Naive thymus-derived CD4-positive, alpha-beta T cell (primary cell): Measurements from ENCODE around the gene SMIM35. TPM values are rescaled to one million over a fixed set of nuclear protein-coding genes. Genes with fewer than 3 reads are reported as not detected.

Experiments used
- ATAC-seq: fragments of 150-1000 bp; cut with Tn5 transposase; 2 replicates; pipeline ENCODE4 v1.10.0; 2021; ENCODE audit warnings: mild to moderate bottlenecking, moderate library complexity
- CTCF ChIA-PET: fragments of 350-600 bp; sonication (Branson Sonifier 250); formaldehyde crosslinking; loops from one replicate; lab custom pipeline; 2021; ENCODE audit warnings: antibody characterized with exemption; lab: Charles Lee
- POLR2A ChIA-PET: fragments of 350-600 bp; sonication (Branson Sonifier 250); formaldehyde crosslinking; loops from one replicate; lab custom pipeline; 2021; ENCODE audit warnings: antibody characterized with exemption, inconsistent platforms; lab: Charles Lee
- DNase-seq, 9 donors: peaks; one replicate each; pipeline versions ENCODE4 v3.0.0 to v3.0.0-alpha.2; 2020 to 2022; ENCODE audit warnings: mixed read lengths in 1 of 9
- H3K27ac ChIP-seq: one replicate; pipeline ENCODE4 v1.7.0; 2013; ENCODE audit warnings: mild to moderate bottlenecking, low read depth, low read length, moderate library complexity
- H3K27me3 ChIP-seq, 2 donors: one replicate each; pipeline ENCODE4 v1.7.0; 2013; ENCODE audit warnings: low read length in 2 of 2, mild to moderate bottlenecking in 2 of 2, moderate library complexity in 2 of 2; ENCODE audit not compliant: control insufficient read depth in 2 of 2, insufficient read depth in 2 of 2
- H3K36me3 ChIP-seq, 3 experiments: 1 replicate in 2 of 3; 2 replicates in 1 of 3; pipeline ENCODE4 v1.7.0; 2013; ENCODE audit warnings: low read length in 3 of 3, mild to moderate bottlenecking in 3 of 3, moderate library complexity in 1 of 3; ENCODE audit not compliant: insufficient read depth in 3 of 3, control insufficient read depth in 2 of 3
- H3K4me1 ChIP-seq, 2 donors: one replicate each; pipeline ENCODE4 v1.7.0; 2013; ENCODE audit warnings: low read length in 2 of 2, mild to moderate bottlenecking in 2 of 2, moderate library complexity in 1 of 2; ENCODE audit not compliant: control insufficient read depth in 2 of 2, insufficient read depth in 2 of 2
- H3K4me3 ChIP-seq: 2 replicates; pipeline ENCODE4 v1.7.0; 2013; ENCODE audit warnings: mild to moderate bottlenecking, low read length
- H3K9me3 ChIP-seq, 3 experiments: 1 replicate in 2 of 3; 2 replicates in 1 of 3; pipeline ENCODE4 v1.7.0; 2013; ENCODE audit warnings: low read length in 3 of 3; ENCODE audit not compliant: control insufficient read depth in 2 of 3
- H3K27ac Mint-ChIP-seq, 9 donors: one replicate each; pipeline ENCODE4 v1.8.0; 2020 to 2022; ENCODE audit warnings: mixed read lengths in 9 of 9, mild to moderate bottlenecking in 8 of 9, moderate library complexity in 5 of 9, inconsistent platforms in 2 of 9
- H3K27me3 Mint-ChIP-seq, 5 donors: one replicate each; pipeline ENCODE4 v1.8.0; 2021 to 2022; ENCODE audit warnings: mixed read lengths in 5 of 5, mild to moderate bottlenecking in 1 of 5
- H3K36me3 Mint-ChIP-seq, 5 donors: one replicate each; pipeline ENCODE4 v1.8.0; 2020 to 2022; ENCODE audit warnings: mixed read lengths in 5 of 5, mild to moderate bottlenecking in 3 of 5, inconsistent platforms in 1 of 5
- H3K4me1 Mint-ChIP-seq, 7 donors: one replicate each; pipeline ENCODE4 v1.8.0; 2020 to 2022; ENCODE audit warnings: mixed read lengths in 7 of 7, mild to moderate bottlenecking in 3 of 7, inconsistent platforms in 1 of 7
- H3K4me3 Mint-ChIP-seq, 10 donors: one replicate each; pipeline ENCODE4 v1.8.0; 2020 to 2022; ENCODE audit warnings: mild to moderate bottlenecking in 10 of 10, mixed read lengths in 10 of 10, moderate library complexity in 6 of 10, inconsistent platforms in 2 of 10
- H3K9me3 Mint-ChIP-seq, 11 donors: one replicate each; pipeline ENCODE4 v1.8.0; 2020 to 2022; ENCODE audit warnings: mixed read lengths in 11 of 11, mild to moderate bottlenecking in 4 of 11, inconsistent platforms in 1 of 11, moderate library complexity in 1 of 11
- intact Hi-C, 2 donors: fragments of 100-400 bp; cut with micrococcal nuclease; formaldehyde crosslinking; loops; one replicate each; pipeline ENCODE4 v1.15.1; 2023
- polyA plus RNA-seq, 2 donors: library from polyadenylated mRNA; unstranded; fragments of 300-500 nt; fragmentation: Illumina TruSeq; gene quantifications; one replicate each; pipeline ENCODE4 v1.2.3, GENCODE V29; 2021
- total RNA-seq, 6 experiments: library from RNA in 5 of 6; stranded (reverse) in 5 of 6; gene quantifications; 1 replicate in 5 of 6; 2 replicates in 1 of 6; pipeline ENCODE4 v1.2.3 and lab custom pipeline; 2021 to 2026

SMIM35 gene
- total and polyA plus RNA-seq, 7 experiments from 2014 or later: 0.11 to 0.60 (median 0.28) TPM; not detected in 3

- peak overlapping the region in 6 of 10 donors; percentile 10 to 93 (median 86) for H3K4me3 Mint-ChIP-seq
These were observed 110.3 kb downstream of the SMIM35 start for GRCh38 chr11:117976445-117976844.

DNA sequence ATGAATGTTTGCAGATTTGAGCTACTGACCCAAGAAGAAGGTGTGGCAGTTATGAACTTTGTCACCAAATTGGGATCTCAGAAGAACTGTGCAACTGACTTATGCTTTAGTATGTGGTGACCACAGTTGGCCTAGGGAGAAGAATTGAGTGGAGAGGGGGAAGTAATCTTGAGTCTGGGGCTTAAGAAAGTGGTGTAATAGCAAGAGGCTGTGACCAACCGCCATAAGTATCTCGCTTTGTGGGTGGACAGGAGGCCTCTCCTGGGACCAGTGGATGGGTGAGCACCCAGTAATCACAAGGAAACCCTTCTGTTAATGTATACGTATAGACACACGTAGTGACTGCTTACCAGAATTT lies 113.3 kb downstream of the SMIM35 start:
- peaks cover 0 to 56% (median 7%) of the 10 kb centered on the region in 5 donors for H3K36me3 Mint-ChIP-seq
- H3K9me3 Mint-ChIP-seq: peaks cover 0 to 14% (median 0%) of the 10 kb centered on the region in 11 donors
- no peak overlapping the region for H3K4me3 ChIP-seq
- peak overlapping the region in 7 of 10 donors; percentile 19 to 75 (median 24) for H3K4me3 Mint-ChIP-seq
- intact Hi-C loops: no loop called here
- no peak overlapping the region for H3K27ac ChIP-seq
- H3K4me1 Mint-ChIP-seq: peaks cover 52 to 91% (median 87%) of the 10 kb centered on the region in 7 donors
- DNase-seq (no peak), ATAC-seq (peak; percentile 24)
- no peaks in the 10 kb centered on the region for H3K36me3 ChIP-seq
- CTCF ChIA-PET: interaction anchor here (0.7 to 1.4 kb wide), 3 partner anchors 22 to 26 kb away, joined by 3 to 4 read pairs (median 3); no protein-coding TSS in a partner anchor
- POLR2A ChIA-PET: interaction anchor here (0.6 to 1.9 kb wide), 6 partner anchors 10 to 280 kb away, joined by 3 to 14 read pairs (median 5); no protein-coding TSS in a partner anchor
- H3K9me3 ChIP-seq: no peaks in the 10 kb centered on the region
- no peaks in the 10 kb centered on the region for H3K27me3 ChIP-seq
- H3K27me3 Mint-ChIP-seq: no peaks in the 10 kb centered on the region
- H3K4me1 ChIP-seq: peaks cover 51 to 69% of the 10 kb centered on the region in 2 donors
- H3K27ac Mint-ChIP-seq: peak overlapping the region in 6 of 9 donors; percentile 5 to 80 (median 50)

More at GRCh38 chr11:117976445-117976844, 110.3 kb downstream of the SMIM35 start:
- no peaks in the 10 kb centered on the region for H3K27me3 Mint-ChIP-seq
- H3K36me3 Mint-ChIP-seq: peaks cover 0 to 59% (median 7%) of the 10 kb centered on the region in 5 donors
- intact Hi-C loops: loop anchor here in 1 of 2 donors (1.0 kb wide), 1 partner anchor 10 kb away; the partner anchor contains the start of gene IL10RA
- no peak for DNase-seq
- no peak overlapping the region for H3K4me3 ChIP-seq
- ChIA-PET POLR2A (interaction anchor here (0.6 to 16.0 kb wide), 3 partner anchors 11 to 591 kb away, joined by 3 to 302 read pairs (median 28); partner anchors contain the start of gene IL10RA), CTCF (interaction anchor here (0.6 to 1.3 kb wide), 4 partner anchors 16 to 77 kb away, joined by 3 to 4 read pairs (median 3); no protein-coding TSS in a partner anchor)
- peak overlapping the region in 5 of 9 donors; percentile 2 to 86 (median 41) for H3K27ac Mint-ChIP-seq
- no peak overlapping the region for H3K27ac ChIP-seq
- H3K9me3 ChIP-seq: no peaks in the 10 kb centered on the region
- no peaks in the 10 kb centered on the region for H3K36me3 ChIP-seq
- H3K9me3 Mint-ChIP-seq: peaks cover 0 to 14% (median 0%) of the 10 kb centered on the region in 11 donors
- no peak for ATAC-seq
- H3K27me3 ChIP-seq: no peaks in the 10 kb centered on the region
- H3K4me1 ChIP-seq: peaks cover 47 to 50% of the 10 kb centered on the region in 2 donors
- peaks cover 47 to 80% (median 76%) of the 10 kb centered on the region in 7 donors for H3K4me1 Mint-ChIP-seq

GRCh38 chr11:117972629-117973502 lies 113.9 kb downstream of the SMIM35 start:
- Histone ChIP-seq H3K27me3 (no peaks in the 10 kb centered on the region), H3K4me1 (peaks cover 51 to 67% of the 10 kb centered on the region in 2 donors), H3K36me3 (no peaks in the 10 kb centered on the region), H3K9me3 (no peaks in the 10 kb centered on the region), H3K4me3 (no peak overlapping the region), H3K27ac (no peak overlapping the region)
- H3K27ac Mint-ChIP-seq: peak overlapping the region in 8 of 9 donors; percentile 29 to 80 (median 64)
- DNase-seq (no peak), ATAC-seq (no peak)
- H3K27me3 Mint-ChIP-seq: no peaks in the 10 kb centered on the region
- ChIA-PET POLR2A (interaction anchor here (0.6 to 1.9 kb wide), 7 partner anchors 10 to 281 kb away, joined by 3 to 14 read pairs (median 4); no protein-coding TSS in a partner anchor), CTCF (interaction anchor here (0.9 kb wide), 1 partner anchor 25 kb away, joined by 3 read pairs; no protein-coding TSS in a partner anchor)
- peak overlapping the region in 8 of 10 donors; percentile 19 to 75 (median 24) for H3K4me3 Mint-ChIP-seq
- peaks cover 51 to 89% (median 87%) of the 10 kb centered on the region in 7 donors for H3K4me1 Mint-ChIP-seq
- H3K9me3 Mint-ChIP-seq: peaks cover 0 to 11% (median 0%) of the 10 kb centered on the region in 11 donors
- intact Hi-C loops: no loop called here
- peaks cover 0 to 55% (median 3%) of the 10 kb centered on the region in 5 donors for H3K36me3 Mint-ChIP-seq

DNA sequence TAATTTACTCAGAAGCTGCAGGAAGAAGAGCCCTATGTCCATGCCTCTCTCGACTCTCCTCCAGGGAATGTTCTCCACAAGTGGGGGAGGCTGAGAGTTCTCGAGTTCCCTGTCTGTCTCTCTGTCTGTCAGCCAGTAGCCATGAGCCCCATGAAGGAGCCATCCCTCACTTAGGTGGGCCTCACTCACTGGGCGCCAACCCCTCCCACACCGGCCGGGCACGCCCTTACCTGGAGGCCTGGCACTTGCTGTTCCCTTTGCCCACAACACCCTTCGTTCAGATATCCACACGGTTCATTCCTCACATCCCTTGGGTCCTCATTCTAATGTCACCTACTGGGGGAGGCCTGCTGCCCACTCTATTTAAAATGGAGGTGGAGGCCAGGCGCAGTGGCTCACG lies 114.7 kb downstream of the SMIM35 start:
- Mint-ChIP-seq H3K4me1 (peaks cover 43 to 83% (median 78%) of the 10 kb centered on the region in 7 donors), H3K9me3 (peaks cover 0 to 6% (median 0%) of the 10 kb centered on the region in 11 donors), H3K4me3 (no peak overlapping the region), H3K36me3 (peaks cover 0 to 49% (median 0%) of the 10 kb centered on the region in 5 donors), H3K27ac (peak overlapping the region in 4 of 9 donors; percentile 29 to 60 (median 42)), H3K27me3 (no peaks in the 10 kb centered on the region)
- intact Hi-C loops: no loop called here
- ATAC-seq: no peak
- Histone ChIP-seq H3K27me3 (no peaks in the 10 kb centered on the region), H3K4me1 (peaks cover 51 to 60% of the 10 kb centered on the region in 2 donors), H3K4me3 (no peak overlapping the region), H3K9me3 (no peaks in the 10 kb centered on the region), H3K27ac (no peak overlapping the region), H3K36me3 (no peaks in the 10 kb centered on the region)
- ChIA-PET CTCF (no interaction called here), POLR2A (interaction anchor here (1.0 to 1.9 kb wide), 3 partner anchors 11 to 19 kb away, joined by 3 to 7 read pairs (median 3); no protein-coding TSS in a partner anchor)
- no peak for DNase-seq

GRCh38 chr11:117970400-117971024 lies 116.3 kb downstream of the SMIM35 start:
- Histone ChIP-seq H3K27me3 (no peaks in the 10 kb centered on the region), H3K36me3 (no peaks in the 10 kb centered on the region), H3K4me1 (peaks cover 48 to 50% of the 10 kb centered on the region in 2 donors), H3K9me3 (no peaks in the 10 kb centered on the region), H3K27ac (no peak overlapping the region), H3K4me3 (peak overlapping the region; percentile 31)
- ChIA-PET POLR2A (interaction anchor here (0.6 to 5.4 kb wide), 8 partner anchors 9 to 82 kb away, joined by 3 to 43 read pairs (median 3); no protein-coding TSS in a partner anchor), CTCF (interaction anchor here (0.8 to 2.3 kb wide), 3 partner anchors 11 to 24 kb away, joined by 3 to 8 read pairs (median 3); no protein-coding TSS in a partner anchor)
- ATAC-seq (peak; percentile 85), DNase-seq (peak in 1 of 9 donors; percentile 8)
- Mint-ChIP-seq H3K27me3 (no peaks in the 10 kb centered on the region), H3K4me3 (peak overlapping the region in 9 of 10 donors; percentile 26 to 80 (median 50)), H3K36me3 (peaks cover 0 to 38% (median 0%) of the 10 kb centered on the region in 5 donors), H3K27ac (peak overlapping the region in 8 of 9 donors; percentile 7 to 76 (median 20)), H3K4me1 (peaks cover 38 to 71% (median 65%) of the 10 kb centered on the region in 7 donors), H3K9me3 (peaks cover 0 to 2% (median 0%) of the 10 kb centered on the region in 11 donors)
- intact Hi-C loops: loop anchor here (1.0 to 2.0 kb wide), 2 partner anchors 16 to 19 kb away; partner anchors contain the start of gene IL10RA (in 1 of the 2)
